CD4-positive, alpha-beta T cell (primary cell): Measurements from ENCODE around the gene SLC6A15. TPM values are rescaled to one million over a fixed set of nuclear protein-coding genes. Genes with fewer than 3 reads are reported as not detected.

ENCODE experiments used
- ATAC-seq: fragments of 200-7000 bp; cut with Tn5 transposase; one replicate; pipeline ENCODE4 v1.10.0; 2022; ENCODE audit warnings: mild to moderate bottlenecking; ENCODE audit not compliant: poor library complexity
- CTCF ChIA-PET: fragments of 350-600 bp; sonication (Branson Sonifier 250); formaldehyde crosslinking; loops from one replicate; lab custom pipeline; 2021; ENCODE audit warnings: antibody characterized with exemption, inconsistent platforms; lab: Charles Lee
- POLR2A ChIA-PET: fragments of 350-600 bp; sonication (Branson Sonifier 250); formaldehyde crosslinking; loops from one replicate; lab custom pipeline; 2021; ENCODE audit warnings: antibody characterized with exemption, inconsistent platforms; lab: Charles Lee
- DNase-seq, 14 experiments: peaks; one replicate each; pipeline ENCODE4 v3.0.0-alpha.2; 2013 to 2020; ENCODE audit warnings: mixed read lengths in 2 of 14
- H3K27ac ChIP-seq, 2 donors: one replicate each; pipeline versions ENCODE4 v1.5.1 to v1.7.0; 2013; ENCODE audit warnings: low read length in 2 of 2, low read depth in 1 of 2, mild to moderate bottlenecking in 1 of 2
- H3K27me3 ChIP-seq, 2 experiments: 1 replicate in 1 of 2; 2 replicates in 1 of 2; pipeline versions ENCODE4 v1.6.1 to v1.7.0; 2013; ENCODE audit warnings: low read length in 2 of 2, control low read depth in 1 of 2, mild to moderate bottlenecking in 1 of 2, moderate library complexity in 1 of 2; ENCODE audit not compliant: insufficient read depth in 2 of 2, control insufficient read depth in 1 of 2
- H3K36me3 ChIP-seq: one replicate; pipeline ENCODE4 v1.6.1; 2013; ENCODE audit warnings: low read length, control low read depth; ENCODE audit not compliant: insufficient read depth
- H3K4me1 ChIP-seq: one replicate; pipeline ENCODE4 v1.6.1; 2013; ENCODE audit warnings: low read length, control low read depth; ENCODE audit not compliant: insufficient read depth
- H3K4me3 ChIP-seq: one replicate; pipeline ENCODE4 v1.5.1; 2013; ENCODE audit warnings: mild to moderate bottlenecking, low read length, moderate library complexity
- H3K9me3 ChIP-seq, 2 experiments: 1 replicate in 1 of 2; 2 replicates in 1 of 2; pipeline versions ENCODE4 v1.6.1 to v1.7.0; 2013; ENCODE audit warnings: low read length in 2 of 2, mild to moderate bottlenecking in 2 of 2, control low read depth in 1 of 2, moderate library complexity in 1 of 2; ENCODE audit not compliant: control insufficient read depth in 1 of 2, insufficient read depth in 1 of 2
- H3K27ac Mint-ChIP-seq: one replicate; pipeline ENCODE4 v1.8.0; 2020; ENCODE audit warnings: mixed read lengths
- H3K27me3 Mint-ChIP-seq: one replicate; pipeline ENCODE4 v1.8.0; 2021; ENCODE audit warnings: mixed read lengths
- H3K36me3 Mint-ChIP-seq: one replicate; pipeline ENCODE4 v1.8.0; 2021; ENCODE audit warnings: low read depth, mixed read lengths
- H3K4me1 Mint-ChIP-seq: one replicate; pipeline ENCODE4 v1.8.0; 2021; ENCODE audit warnings: low read depth, mixed read lengths
- H3K4me3 Mint-ChIP-seq: one replicate; pipeline ENCODE4 v1.8.0; 2020; ENCODE audit warnings: mild to moderate bottlenecking, mixed read lengths
- H3K9me3 Mint-ChIP-seq: one replicate; pipeline ENCODE4 v1.8.0; 2020; ENCODE audit warnings: mixed read lengths
- CTCF ChIP-seq: fragments of 200-600 bp; IDR thresholded peaks from one replicate; pipeline ENCODE4 v1.8.0; 2022; ENCODE audit warnings: antibody characterized with exemption, mild to moderate bottlenecking
- intact Hi-C, 2 experiments: fragments of 100-400 bp; cut with DNase I in 1 of 2; cut with micrococcal nuclease in 1 of 2; formaldehyde crosslinking; loops; one replicate each; pipeline versions ENCODE4 v1.15.1 to v1.9.0; 2023 to 2025; cut with DNase I, micrococcal nuclease
- total RNA-seq, 174 experiments: library from RNA in 2 of 174; stranded (reverse) in 2 of 174; gene quantifications; one replicate each; pipeline ENCODE4 v1.2.3 and lab custom pipeline; 2021 to 2026

SLC6A15 gene
- total RNA-seq, 2 experiments from 2014 or later: not detected

DNA sequence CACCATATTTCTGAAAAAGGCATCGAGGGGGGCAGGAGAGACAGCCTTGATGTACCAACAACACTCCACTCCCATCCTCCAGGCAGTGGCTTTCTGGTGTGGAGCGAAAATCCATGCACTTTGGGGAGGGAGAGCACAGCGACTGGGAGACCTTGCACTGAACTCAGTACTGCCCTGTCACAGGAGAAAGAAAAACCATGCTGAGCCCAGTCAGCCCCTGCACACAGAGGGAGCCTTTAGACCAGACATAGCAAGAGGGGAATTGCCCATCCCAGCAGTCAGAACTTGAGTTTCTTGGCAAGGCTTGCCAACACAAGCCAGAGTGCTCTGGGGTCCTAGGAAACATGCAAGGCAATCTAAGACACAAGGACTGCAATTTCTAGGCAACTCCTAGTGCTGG is 24.8 kb upstream of the SLC6A15 start:
- no peak overlapping the region for H3K27ac Mint-ChIP-seq
- Histone ChIP-seq H3K36me3 (no peaks in the 10 kb centered on the region), H3K27ac (no peak overlapping the region), H3K4me3 (no peak overlapping the region), H3K4me1 (no peaks in the 10 kb centered on the region), H3K9me3 (peaks cover 0 to 4% of the 10 kb centered on the region in 2 experiments), H3K27me3 (no peaks in the 10 kb centered on the region)
- ATAC-seq (no peak), DNase-seq (no peak)
- no peaks in the 10 kb centered on the region for H3K36me3 Mint-ChIP-seq
- H3K4me1 Mint-ChIP-seq: no peaks in the 10 kb centered on the region
- H3K27me3 Mint-ChIP-seq: no peaks in the 10 kb centered on the region
- ChIA-PET CTCF (no interaction called here), POLR2A (no interaction called here)
- H3K4me3 Mint-ChIP-seq: no peak overlapping the region
- no peak for TF ChIP-seq CTCF
- peaks cover 3% of the 10 kb centered on the region for H3K9me3 Mint-ChIP-seq
- intact Hi-C loops: no loop called here

GRCh38 chr12:84929501-84929900 is 16.9 kb upstream of the SLC6A15 start:
- ChIA-PET POLR2A (no interaction called here), CTCF (no interaction called here)
- no peaks in the 10 kb centered on the region for H3K27me3 ChIP-seq
- intact Hi-C loops: no loop called here
- TF ChIP-seq CTCF: no peak
- H3K27ac ChIP-seq: no peak overlapping the region
- H3K27me3 Mint-ChIP-seq: peaks cover 12% of the 10 kb centered on the region
- no peaks in the 10 kb centered on the region for H3K4me1 ChIP-seq
- H3K4me3 ChIP-seq: no peak overlapping the region
- peaks cover 0 to 4% of the 10 kb centered on the region in 2 experiments for H3K9me3 ChIP-seq
- DNase-seq (no peak), ATAC-seq (no peak)
- no peak overlapping the region for H3K27ac Mint-ChIP-seq
- H3K36me3 ChIP-seq: no peaks in the 10 kb centered on the region
- H3K9me3 Mint-ChIP-seq: no peaks in the 10 kb centered on the region
- H3K36me3 Mint-ChIP-seq: no peaks in the 10 kb centered on the region
- H3K4me3 Mint-ChIP-seq: no peak overlapping the region
- H3K4me1 Mint-ChIP-seq: no peaks in the 10 kb centered on the region

DNA sequence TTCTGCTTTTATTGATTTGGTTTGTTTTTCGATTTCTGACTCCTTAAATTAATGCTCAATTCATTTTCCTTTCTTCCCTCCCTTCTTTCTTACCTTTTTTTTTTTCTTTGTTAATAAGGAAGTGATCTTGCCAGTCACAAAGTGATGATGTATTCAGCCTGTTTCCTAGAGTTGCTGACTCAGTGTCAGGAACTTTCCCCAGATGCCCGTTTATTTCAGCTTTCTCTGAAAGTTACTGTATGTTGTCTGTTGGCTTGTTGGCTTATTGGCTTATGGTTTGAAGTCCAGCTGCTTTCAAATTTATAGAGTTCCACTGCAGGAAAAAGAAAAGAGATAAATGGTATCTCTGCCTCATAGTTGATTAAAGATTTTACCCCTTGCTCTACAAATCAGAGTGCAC is 12.4 kb upstream of the SLC6A15 start:
- ChIA-PET CTCF (no interaction called here), POLR2A (no interaction called here)
- Mint-ChIP-seq H3K27me3 (peaks cover 12% of the 10 kb centered on the region), H3K27ac (no peak overlapping the region), H3K36me3 (no peaks in the 10 kb centered on the region), H3K4me1 (no peaks in the 10 kb centered on the region), H3K4me3 (no peak overlapping the region), H3K9me3 (no peaks in the 10 kb centered on the region)
- H3K9me3 ChIP-seq: no peaks in the 10 kb centered on the region
- no peak overlapping the region for H3K27ac ChIP-seq
- H3K4me3 ChIP-seq: no peak overlapping the region
- intact Hi-C loops: loop anchor here in 1 of 2 experiments (5.0 kb wide), 1 partner anchor 1878 kb away; no protein-coding TSS in a partner anchor
- H3K4me1 ChIP-seq: no peaks in the 10 kb centered on the region
- no peak for TF ChIP-seq CTCF
- DNase-seq: no peak
- no peaks in the 10 kb centered on the region for H3K36me3 ChIP-seq
- no peaks in the 10 kb centered on the region for H3K27me3 ChIP-seq
- ATAC-seq: no peak
